ENCODE data around the gene LIPG.

DNA sequence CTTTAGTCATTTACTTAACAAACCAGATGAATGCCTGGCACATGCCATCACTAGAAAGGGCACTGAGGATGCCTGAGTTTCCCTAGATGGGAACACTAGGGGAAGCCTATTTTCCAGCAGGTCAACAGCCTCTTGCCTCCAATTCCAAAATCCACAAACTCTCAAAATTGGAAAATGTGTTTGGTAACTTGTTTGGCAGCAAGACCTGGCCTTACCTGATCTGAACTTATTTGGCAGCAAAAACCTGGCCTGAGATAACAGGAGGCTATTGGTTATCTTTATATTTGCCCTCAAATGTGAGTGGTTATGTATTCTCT, 2.6 kb downstream of the LIPG start:
- TF ChIP-seq, protein P1, sequence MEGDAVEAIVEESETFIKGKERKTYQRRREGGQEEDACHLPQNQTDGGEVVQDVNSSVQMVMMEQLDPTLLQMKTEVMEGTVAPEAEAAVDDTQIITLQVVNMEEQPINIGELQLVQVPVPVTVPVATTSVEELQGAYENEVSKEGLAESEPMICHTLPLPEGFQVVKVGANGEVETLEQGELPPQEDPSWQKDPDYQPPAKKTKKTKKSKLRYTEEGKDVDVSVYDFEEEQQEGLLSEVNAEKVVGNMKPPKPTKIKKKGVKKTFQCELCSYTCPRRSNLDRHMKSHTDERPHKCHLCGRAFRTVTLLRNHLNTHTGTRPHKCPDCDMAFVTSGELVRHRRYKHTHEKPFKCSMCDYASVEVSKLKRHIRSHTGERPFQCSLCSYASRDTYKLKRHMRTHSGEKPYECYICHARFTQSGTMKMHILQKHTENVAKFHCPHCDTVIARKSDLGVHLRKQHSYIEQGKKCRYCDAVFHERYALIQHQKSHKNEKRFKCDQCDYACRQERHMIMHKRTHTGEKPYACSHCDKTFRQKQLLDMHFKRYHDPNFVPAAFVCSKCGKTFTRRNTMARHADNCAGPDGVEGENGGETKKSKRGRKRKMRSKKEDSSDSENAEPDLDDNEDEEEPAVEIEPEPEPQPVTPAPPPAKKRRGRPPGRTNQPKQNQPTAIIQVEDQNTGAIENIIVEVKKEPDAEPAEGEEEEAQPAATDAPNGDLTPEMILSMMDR (optimal IDR thresholded peaks at IDR 0.05 in 1 of 3, IDR thresholded peaks at IDR 0.05 in 1 of 3, conservative IDR thresholded peaks at IDR 0.05 in 1 of 3; ENCODE audit: extremely low read depth in 1 of 3, insufficient read depth in 2 of 3, low read length in 3 of 3), result no peak
- TF ChIP-seq EZH2 (IDR thresholded peaks at IDR 0.05; ENCODE audit: low read length), result no peak

Measured in keratinocyte (primary cell).